Fibroblast of lung (primary cell): ENCODE measurements around the gene SERPIND1. TPM values are rescaled to one million over a fixed set of nuclear protein-coding genes. Genes with fewer than 3 reads are reported as not detected.
A peak's percentile ranks its signal among the peaks of the same experiment; 100 is the strongest.

ENCODE experiments used
- DNase-seq, 2 donors: peaks; one replicate each; pipeline versions ENCODE4 v3.0.0 to v3.0.0-alpha.2; 2010; ENCODE audit warnings: low read depth in 2 of 2
- H2AFZ ChIP-seq: 2 replicates; pipeline ENCODE4 v1.5.1; 2012; ENCODE audit warnings: low read length, control low read depth, inconsistent platforms
- H3K27ac ChIP-seq: 2 replicates; pipeline ENCODE4 v1.5.1; 2011; ENCODE audit warnings: low read length, control low read depth; ENCODE audit not compliant: insufficient read depth
- H3K27me3 ChIP-seq: 2 replicates; pipeline ENCODE4 v1.5.1; 2011; ENCODE audit warnings: mild to moderate bottlenecking, low read length; ENCODE audit not compliant: control insufficient read depth, insufficient read depth
- H3K36me3 ChIP-seq: 2 replicates; pipeline ENCODE4 v1.5.1; 2011; ENCODE audit warnings: low read length; ENCODE audit not compliant: control insufficient read depth, insufficient read depth
- H3K4me1 ChIP-seq: 2 replicates; pipeline ENCODE4 v1.5.1; 2011; ENCODE audit warnings: low read length; ENCODE audit not compliant: control insufficient read depth, insufficient read depth; ENCODE audit errors: extremely low read depth
- H3K4me2 ChIP-seq: 2 replicates; pipeline ENCODE4 v1.5.1; 2011; ENCODE audit warnings: low read length, control low read depth; ENCODE audit not compliant: insufficient read depth; ENCODE audit errors: extremely low read depth
- H3K4me3 ChIP-seq, 4 experiments: fragments of 200-600 bp in 1 of 4; sonication (generic) in 1 of 4; replicated peaks in 1 of 4; 2 replicates each; pipeline ENCODE4 v1.5.1; 2011 to 2016; ENCODE audit warnings: low read length in 4 of 4, low read depth in 3 of 4, mild to moderate bottlenecking in 3 of 4, control low read depth in 2 of 4, inconsistent platforms in 1 of 4, mixed read lengths in 1 of 4; ENCODE audit not compliant: insufficient read depth in 1 of 4; ENCODE audit errors: control extremely low read depth in 1 of 4
- H3K79me2 ChIP-seq: 2 replicates; pipeline ENCODE4 v1.5.1; 2012; ENCODE audit warnings: mild to moderate bottlenecking, low read length, inconsistent platforms; ENCODE audit not compliant: control insufficient read depth, insufficient read depth
- H3K9ac ChIP-seq: 2 replicates; pipeline ENCODE4 v1.5.1; 2011; ENCODE audit warnings: mild to moderate bottlenecking, low read length, control low read depth; ENCODE audit not compliant: insufficient read depth
- H3K9me3 ChIP-seq: 2 replicates; pipeline ENCODE4 v1.5.1; 2012; ENCODE audit warnings: low read depth, low read length; ENCODE audit not compliant: control insufficient read depth, insufficient read depth
- H4K20me1 ChIP-seq: 2 replicates; pipeline ENCODE4 v1.5.1; 2011; ENCODE audit warnings: low read length; ENCODE audit not compliant: control insufficient read depth, insufficient read depth; ENCODE audit errors: extremely low read depth
- EZH2 ChIP-seq: IDR thresholded peaks from 2 replicates; pipeline ENCODE4 v1.5.1; 2012; ENCODE audit warnings: low read length, control low read depth, mild to moderate bottlenecking; ENCODE audit errors: missing control alignments
- polyA plus RNA-seq, 2 donors: library from polyadenylated mRNA; depleted of rRNA in 1 of 2; stranded (reverse) in 1 of 2; unstranded in 1 of 2; fragments of >200 nt; gene quantifications; 2 replicates each; pipeline ENCODE4 v1.2.1, GENCODE V29; 2011 to 2012; ENCODE audit warnings: missing spikeins in 1 of 2
- total RNA-seq: library from RNA; depleted of rRNA; stranded (reverse); fragments of >200 nt; gene quantifications from 2 replicates; pipeline ENCODE4 v1.2.1, GENCODE V29; 2014
- TF ChIP-seq, protein P1 (sequence below), 2 donors: IDR thresholded peaks in 1 of 2; conservative IDR thresholded peaks in 1 of 2; 1 replicate in 1 of 2; 2 replicates in 1 of 2; pipeline ENCODE4 v1.5.1; 2011 to 2012; ENCODE audit warnings: low read length in 2 of 2, control low read depth in 1 of 2, inconsistent platforms in 1 of 2, low read depth in 1 of 2, mild to moderate bottlenecking in 1 of 2

SERPIND1 gene
- total and polyA plus RNA-seq, 2 donors (not counting 1 experiment from before 2014, with no cell fraction given), result 0.03 TPM; not detected in 1

- no peak for DNase-seq
- no peak overlapping the region for H3K9ac ChIP-seq
- no peak overlapping the region for H3K4me2 ChIP-seq
- H3K4me3 ChIP-seq, result no peak overlapping the region
- H3K4me1 ChIP-seq, result peaks cover 13% of the 10 kb centered on the region
- no peaks in the 10 kb centered on the region for H3K79me2 ChIP-seq
- no peaks in the 10 kb centered on the region for H4K20me1 ChIP-seq
- H2AFZ ChIP-seq, result no peak overlapping the region
- no peaks in the 10 kb centered on the region for H3K27me3 ChIP-seq
- H3K36me3 ChIP-seq, result peaks cover 25% of the 10 kb centered on the region
- no peaks in the 10 kb centered on the region for H3K9me3 ChIP-seq
- H3K27ac ChIP-seq, result no peak overlapping the region
- TF ChIP-seq, protein P1, sequence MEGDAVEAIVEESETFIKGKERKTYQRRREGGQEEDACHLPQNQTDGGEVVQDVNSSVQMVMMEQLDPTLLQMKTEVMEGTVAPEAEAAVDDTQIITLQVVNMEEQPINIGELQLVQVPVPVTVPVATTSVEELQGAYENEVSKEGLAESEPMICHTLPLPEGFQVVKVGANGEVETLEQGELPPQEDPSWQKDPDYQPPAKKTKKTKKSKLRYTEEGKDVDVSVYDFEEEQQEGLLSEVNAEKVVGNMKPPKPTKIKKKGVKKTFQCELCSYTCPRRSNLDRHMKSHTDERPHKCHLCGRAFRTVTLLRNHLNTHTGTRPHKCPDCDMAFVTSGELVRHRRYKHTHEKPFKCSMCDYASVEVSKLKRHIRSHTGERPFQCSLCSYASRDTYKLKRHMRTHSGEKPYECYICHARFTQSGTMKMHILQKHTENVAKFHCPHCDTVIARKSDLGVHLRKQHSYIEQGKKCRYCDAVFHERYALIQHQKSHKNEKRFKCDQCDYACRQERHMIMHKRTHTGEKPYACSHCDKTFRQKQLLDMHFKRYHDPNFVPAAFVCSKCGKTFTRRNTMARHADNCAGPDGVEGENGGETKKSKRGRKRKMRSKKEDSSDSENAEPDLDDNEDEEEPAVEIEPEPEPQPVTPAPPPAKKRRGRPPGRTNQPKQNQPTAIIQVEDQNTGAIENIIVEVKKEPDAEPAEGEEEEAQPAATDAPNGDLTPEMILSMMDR (conservative IDR thresholded peaks at IDR 0.05 in 1 of 2, IDR thresholded peaks at IDR 0.05 in 1 of 2; ENCODE audit: low read depth in 1 of 2, low read length in 2 of 2), result no peak
- TF ChIP-seq EZH2, result no peak
Observed at GRCh38 chr22:20802922-20803553, 29.1 kb downstream of the SERPIND1 start.

- no peak overlapping the region for H2AFZ ChIP-seq
- H3K9me3 ChIP-seq, result no peaks in the 10 kb centered on the region
- no peaks in the 10 kb centered on the region for H3K79me2 ChIP-seq
- DNase-seq, result peak; percentile 11 to 46
- H4K20me1 ChIP-seq, result no peaks in the 10 kb centered on the region
- H3K27me3 ChIP-seq, result no peaks in the 10 kb centered on the region
- H3K4me3 ChIP-seq, result no peak overlapping the region
- TF ChIP-seq, protein P1 (conservative IDR thresholded peaks at IDR 0.05 in 1 of 2, IDR thresholded peaks at IDR 0.05 in 1 of 2; ENCODE audit: low read depth in 1 of 2, low read length in 2 of 2), result peak; percentile 46 to 70
- no peak for TF ChIP-seq EZH2
- H3K27ac ChIP-seq, result no peak overlapping the region
- H3K36me3 ChIP-seq, result peaks cover 23% of the 10 kb centered on the region
- H3K9ac ChIP-seq, result no peak overlapping the region
- H3K4me2 ChIP-seq, result no peak overlapping the region
- peaks cover 13% of the 10 kb centered on the region for H3K4me1 ChIP-seq
Observed at GRCh38 chr22:20803696-20804324, 29.9 kb downstream of the SERPIND1 start.

- no peaks in the 10 kb centered on the region for H3K79me2 ChIP-seq
- H3K4me1 ChIP-seq, result peaks cover 13% of the 10 kb centered on the region
- H2AFZ ChIP-seq, result no peak overlapping the region
- H3K4me3 ChIP-seq, result no peak overlapping the region
- no peak overlapping the region for H3K4me2 ChIP-seq
- TF ChIP-seq, protein P1 (conservative IDR thresholded peaks at IDR 0.05 in 1 of 2, IDR thresholded peaks at IDR 0.05 in 1 of 2; ENCODE audit: low read depth in 1 of 2, low read length in 2 of 2), result no peak
- no peak for TF ChIP-seq EZH2
- H3K27me3 ChIP-seq, result no peaks in the 10 kb centered on the region
- no peaks in the 10 kb centered on the region for H4K20me1 ChIP-seq
- no peak overlapping the region for H3K27ac ChIP-seq
- no peaks in the 10 kb centered on the region for H3K9me3 ChIP-seq
- DNase-seq, result no peak
- no peak overlapping the region for H3K9ac ChIP-seq
- H3K36me3 ChIP-seq, result peaks cover 22% of the 10 kb centered on the region
Observed at GRCh38 chr22:20804650-20805049, 30.7 kb downstream of the SERPIND1 start.
